Liver (tissue), 3 donors: ENCODE results near the gene KIF12.

Source experiments
- ATF3 ChIP-seq: IDR thresholded peaks from 2 replicates; pipeline ENCODE4 v1.6.1; 2016; ENCODE audit warnings: antibody characterized with exemption
- CTCF ChIP-seq: fragments of 150-350 bp; IDR thresholded peaks from 2 replicates; pipeline ENCODE4 v1.5.1; 2017; ENCODE audit warnings: improper control_type of control experiment, low read depth, low read length; ENCODE audit not compliant: missing input control
- EGR1 ChIP-seq, 2 donors: IDR thresholded peaks; 2 replicates each; pipeline ENCODE4 v1.6.1; 2016 to 2018; ENCODE audit warnings: antibody characterized with exemption in 2 of 2, low read depth in 2 of 2
- GABPA ChIP-seq, 2 donors: IDR thresholded peaks in 1 of 2; conservative IDR thresholded peaks in 1 of 2; 2 replicates each; pipeline ENCODE4 v1.6.1; 2016; ENCODE audit warnings: antibody characterized with exemption in 2 of 2, mild to moderate bottlenecking in 1 of 2, moderate library complexity in 1 of 2
- HNF4A ChIP-seq, 2 donors: conservative IDR thresholded peaks; 2 replicates each; pipeline ENCODE4 v1.6.1; 2016; ENCODE audit warnings: antibody characterized with exemption in 2 of 2, mild to moderate bottlenecking in 2 of 2
- HNF4G ChIP-seq: IDR thresholded peaks from 2 replicates; pipeline ENCODE4 v1.6.1; 2016; ENCODE audit warnings: antibody characterized with exemption
- JUND ChIP-seq, 2 donors: IDR thresholded peaks; 2 replicates each; pipeline ENCODE4 v1.6.1; 2016; ENCODE audit warnings: antibody characterized with exemption in 2 of 2
- RAD21 ChIP-seq, 2 donors: IDR thresholded peaks; 2 replicates each; pipeline ENCODE4 v1.6.1; 2016; ENCODE audit warnings: antibody characterized with exemption in 2 of 2, mild to moderate bottlenecking in 2 of 2
- RXRA ChIP-seq, 2 donors: IDR thresholded peaks; 2 replicates each; pipeline ENCODE4 v1.6.1; 2017 to 2018; ENCODE audit warnings: antibody characterized with exemption in 2 of 2, mild to moderate bottlenecking in 1 of 2
- TAF1 ChIP-seq: conservative IDR thresholded peaks from 2 replicates; pipeline ENCODE4 v1.6.1; 2016; ENCODE audit warnings: antibody characterized with exemption, mild to moderate bottlenecking
- YY1 ChIP-seq: IDR thresholded peaks from 2 replicates; pipeline ENCODE4 v1.6.1; 2016; ENCODE audit warnings: antibody characterized with exemption, mild to moderate bottlenecking
- ZBTB33 ChIP-seq: IDR thresholded peaks from 2 replicates; pipeline ENCODE4 v1.6.1; 2016; ENCODE audit warnings: antibody characterized with exemption
- TF ChIP-seq, protein P1 (sequence below): IDR thresholded peaks from 2 replicates; pipeline ENCODE4 v1.6.1; 2016; ENCODE audit warnings: antibody characterized with exemption, mild to moderate bottlenecking
- TF ChIP-seq, protein P2 (sequence below): IDR thresholded peaks from 2 replicates; pipeline ENCODE4 v1.6.1; 2016; ENCODE audit warnings: antibody characterized with exemption
- donor health status: healthy.
- donor health status: healthy.

- TF ChIP-seq EGR1 (IDR thresholded peaks at IDR 0.05; ENCODE audit: low read depth in 2 of 2) (no peak), CTCF (no peak), RXRA (IDR thresholded peaks at IDR 0.05) (no peak), ZBTB33 (no peak), RAD21 (IDR thresholded peaks at IDR 0.05) (no peak), TAF1 (no peak), YY1 (no peak), JUND (IDR thresholded peaks at IDR 0.05) (no peak), HNF4G (no peak), ATF3 (no peak), HNF4A (conservative IDR thresholded peaks at IDR 0.05) (no peak), GABPA (IDR thresholded peaks at IDR 0.05 in 1 of 2, conservative IDR thresholded peaks at IDR 0.05 in 1 of 2) (no peak)
- TF ChIP-seq, protein P1, sequence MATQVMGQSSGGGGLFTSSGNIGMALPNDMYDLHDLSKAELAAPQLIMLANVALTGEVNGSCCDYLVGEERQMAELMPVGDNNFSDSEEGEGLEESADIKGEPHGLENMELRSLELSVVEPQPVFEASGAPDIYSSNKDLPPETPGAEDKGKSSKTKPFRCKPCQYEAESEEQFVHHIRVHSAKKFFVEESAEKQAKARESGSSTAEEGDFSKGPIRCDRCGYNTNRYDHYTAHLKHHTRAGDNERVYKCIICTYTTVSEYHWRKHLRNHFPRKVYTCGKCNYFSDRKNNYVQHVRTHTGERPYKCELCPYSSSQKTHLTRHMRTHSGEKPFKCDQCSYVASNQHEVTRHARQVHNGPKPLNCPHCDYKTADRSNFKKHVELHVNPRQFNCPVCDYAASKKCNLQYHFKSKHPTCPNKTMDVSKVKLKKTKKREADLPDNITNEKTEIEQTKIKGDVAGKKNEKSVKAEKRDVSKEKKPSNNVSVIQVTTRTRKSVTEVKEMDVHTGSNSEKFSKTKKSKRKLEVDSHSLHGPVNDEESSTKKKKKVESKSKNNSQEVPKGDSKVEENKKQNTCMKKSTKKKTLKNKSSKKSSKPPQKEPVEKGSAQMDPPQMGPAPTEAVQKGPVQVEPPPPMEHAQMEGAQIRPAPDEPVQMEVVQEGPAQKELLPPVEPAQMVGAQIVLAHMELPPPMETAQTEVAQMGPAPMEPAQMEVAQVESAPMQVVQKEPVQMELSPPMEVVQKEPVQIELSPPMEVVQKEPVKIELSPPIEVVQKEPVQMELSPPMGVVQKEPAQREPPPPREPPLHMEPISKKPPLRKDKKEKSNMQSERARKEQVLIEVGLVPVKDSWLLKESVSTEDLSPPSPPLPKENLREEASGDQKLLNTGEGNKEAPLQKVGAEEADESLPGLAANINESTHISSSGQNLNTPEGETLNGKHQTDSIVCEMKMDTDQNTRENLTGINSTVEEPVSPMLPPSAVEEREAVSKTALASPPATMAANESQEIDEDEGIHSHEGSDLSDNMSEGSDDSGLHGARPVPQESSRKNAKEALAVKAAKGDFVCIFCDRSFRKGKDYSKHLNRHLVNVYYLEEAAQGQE, result no peak
- TF ChIP-seq, protein P2, sequence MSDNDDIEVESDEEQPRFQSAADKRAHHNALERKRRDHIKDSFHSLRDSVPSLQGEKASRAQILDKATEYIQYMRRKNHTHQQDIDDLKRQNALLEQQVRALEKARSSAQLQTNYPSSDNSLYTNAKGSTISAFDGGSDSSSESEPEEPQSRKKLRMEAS, result no peak
Observed at GRCh38 chr9:114088571-114089170, 10.4 kb downstream of the KIF12 start.
